ENCODE results near the gene ARL4D.

ARL4D gene

DNA sequence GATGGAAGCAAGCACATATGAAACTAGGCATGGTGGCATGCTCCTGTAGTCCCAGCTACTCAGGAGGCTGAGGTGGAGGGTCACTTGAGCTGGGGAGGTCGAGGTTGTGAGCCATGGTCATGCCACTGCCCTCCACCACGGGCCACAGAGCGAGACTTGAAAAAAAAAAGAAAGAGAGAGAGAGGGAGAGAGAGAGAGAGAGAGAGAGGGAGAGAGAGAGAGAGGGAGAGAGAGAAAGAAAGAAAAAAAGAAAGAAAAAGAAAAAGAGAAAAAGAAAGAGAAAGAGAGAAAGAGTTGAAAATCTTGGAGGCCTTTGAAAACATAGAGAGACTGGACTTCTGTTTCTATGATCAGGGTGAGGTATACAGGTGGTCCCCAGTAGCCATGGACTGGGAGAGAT is 15.4 kb upstream of the ARL4D start:
- TF ChIP-seq, protein P1, sequence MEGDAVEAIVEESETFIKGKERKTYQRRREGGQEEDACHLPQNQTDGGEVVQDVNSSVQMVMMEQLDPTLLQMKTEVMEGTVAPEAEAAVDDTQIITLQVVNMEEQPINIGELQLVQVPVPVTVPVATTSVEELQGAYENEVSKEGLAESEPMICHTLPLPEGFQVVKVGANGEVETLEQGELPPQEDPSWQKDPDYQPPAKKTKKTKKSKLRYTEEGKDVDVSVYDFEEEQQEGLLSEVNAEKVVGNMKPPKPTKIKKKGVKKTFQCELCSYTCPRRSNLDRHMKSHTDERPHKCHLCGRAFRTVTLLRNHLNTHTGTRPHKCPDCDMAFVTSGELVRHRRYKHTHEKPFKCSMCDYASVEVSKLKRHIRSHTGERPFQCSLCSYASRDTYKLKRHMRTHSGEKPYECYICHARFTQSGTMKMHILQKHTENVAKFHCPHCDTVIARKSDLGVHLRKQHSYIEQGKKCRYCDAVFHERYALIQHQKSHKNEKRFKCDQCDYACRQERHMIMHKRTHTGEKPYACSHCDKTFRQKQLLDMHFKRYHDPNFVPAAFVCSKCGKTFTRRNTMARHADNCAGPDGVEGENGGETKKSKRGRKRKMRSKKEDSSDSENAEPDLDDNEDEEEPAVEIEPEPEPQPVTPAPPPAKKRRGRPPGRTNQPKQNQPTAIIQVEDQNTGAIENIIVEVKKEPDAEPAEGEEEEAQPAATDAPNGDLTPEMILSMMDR (IDR thresholded peaks at IDR 0.05; ENCODE audit: control insufficient read depth, insufficient read depth, low read depth, low read length, missing control alignments): no peak
- no peak for DNase-seq (ENCODE audit: low read depth)

DNA sequence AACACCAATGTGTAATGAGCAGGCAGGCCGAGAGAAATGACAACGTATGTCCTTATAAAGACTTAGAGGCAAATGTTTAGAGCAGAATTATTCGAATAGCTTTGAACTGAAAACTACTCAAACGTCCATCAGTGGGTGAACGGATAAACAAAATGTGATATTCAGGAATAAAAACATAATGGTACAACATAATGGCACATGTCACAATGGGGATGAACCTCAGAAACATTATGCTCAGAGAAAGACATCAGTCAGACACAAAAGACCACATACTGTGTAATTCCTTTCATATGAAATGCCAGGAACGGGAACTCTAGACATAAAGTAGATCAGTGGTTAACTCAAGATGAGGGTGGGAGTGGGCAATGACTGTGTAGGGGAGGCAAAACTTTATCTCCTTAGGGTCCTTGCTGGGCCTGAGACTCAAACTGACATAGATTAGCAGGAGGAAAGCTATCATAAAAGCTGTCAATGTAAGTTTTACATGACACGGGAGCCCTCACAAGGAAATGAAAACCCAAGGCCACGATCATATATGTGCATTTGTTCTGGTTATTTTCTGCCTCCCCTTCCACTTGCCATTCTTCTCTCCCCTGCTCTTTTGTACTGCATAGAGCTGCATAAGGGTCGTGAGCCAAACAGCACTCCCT is 14.8 kb upstream of the ARL4D start:
- no peak for DNase-seq (ENCODE audit: low read depth)
- H3K4me3 ChIP-seq (ENCODE audit: control insufficient read depth, low read depth, low read length): no peak overlapping the region
- TF ChIP-seq, protein P1 (IDR thresholded peaks at IDR 0.05; ENCODE audit: control insufficient read depth, insufficient read depth, low read depth, low read length, missing control alignments): no peak

More for the DNA sequence above, 15.4 kb upstream of the ARL4D start:
- H3K4me3 ChIP-seq (ENCODE audit: control insufficient read depth, low read depth, low read length): no peak overlapping the region

DNA sequence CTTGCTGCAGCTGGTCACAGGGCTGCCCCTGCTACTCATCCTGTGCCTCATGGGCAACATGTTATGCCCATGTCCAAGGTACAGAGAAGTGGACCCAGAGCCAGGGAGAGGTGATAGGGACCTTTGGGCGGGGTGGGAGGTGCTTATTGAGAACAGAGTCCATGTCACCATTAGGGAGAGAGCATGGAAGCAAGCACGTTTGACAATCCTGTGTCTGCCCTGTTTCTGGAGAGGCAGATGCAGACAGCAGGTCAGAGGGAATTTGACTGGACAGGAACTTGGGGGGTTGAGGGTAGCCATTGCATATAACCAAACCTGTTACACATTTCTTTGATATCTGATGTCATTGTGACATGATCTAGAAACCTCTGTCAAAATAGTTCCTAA is 14.3 kb upstream of the ARL4D start:
- TF ChIP-seq, protein P1 (IDR thresholded peaks at IDR 0.05; ENCODE audit: control insufficient read depth, insufficient read depth, low read depth, low read length, missing control alignments): no peak
- no peak overlapping the region for H3K4me3 ChIP-seq (ENCODE audit: control insufficient read depth, low read depth, low read length)
- no peak for DNase-seq (ENCODE audit: low read depth)

DNA sequence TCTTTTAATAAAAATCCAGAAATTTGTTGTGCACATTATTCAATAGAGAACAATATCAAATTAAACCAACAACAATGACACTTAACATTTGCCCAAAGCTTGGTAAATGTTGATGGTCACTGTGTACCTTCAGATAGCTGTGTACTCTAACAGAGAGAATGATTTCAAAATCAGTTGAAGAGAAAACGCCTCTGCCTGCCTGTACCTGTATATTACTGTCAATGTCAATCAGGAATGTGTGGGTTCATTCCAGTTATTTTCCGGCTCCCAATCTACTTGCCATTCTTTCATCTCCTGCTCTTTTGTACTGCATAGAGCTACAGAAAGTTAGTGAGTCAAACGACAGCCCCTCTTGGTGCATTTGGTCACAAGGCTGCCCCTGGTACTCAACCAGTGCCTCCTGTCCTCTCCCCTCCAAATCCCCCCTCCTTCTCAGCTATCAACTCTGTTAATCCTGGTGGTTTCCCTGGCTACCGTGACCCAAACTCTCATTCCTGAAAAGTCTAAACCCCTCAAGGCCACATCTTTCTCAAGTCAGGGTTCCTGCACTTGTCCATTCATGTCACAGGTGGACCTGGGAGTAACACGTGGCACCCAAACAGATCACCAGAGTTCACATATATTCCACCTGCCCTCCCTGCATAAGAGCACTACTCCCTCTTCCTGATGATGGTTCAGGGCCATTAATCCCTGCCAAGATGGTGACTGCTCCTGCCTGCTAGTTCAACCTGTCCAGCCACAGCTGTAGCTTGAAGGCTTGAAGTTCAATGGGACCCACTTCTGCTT is 13.6 kb upstream of the ARL4D start:
- TF ChIP-seq, protein P1 (IDR thresholded peaks at IDR 0.05; ENCODE audit: control insufficient read depth, insufficient read depth, low read depth, low read length, missing control alignments): no peak
- no peak for DNase-seq (ENCODE audit: low read depth)
- no peak overlapping the region for H3K4me3 ChIP-seq (ENCODE audit: control insufficient read depth, low read depth, low read length)

DNA sequence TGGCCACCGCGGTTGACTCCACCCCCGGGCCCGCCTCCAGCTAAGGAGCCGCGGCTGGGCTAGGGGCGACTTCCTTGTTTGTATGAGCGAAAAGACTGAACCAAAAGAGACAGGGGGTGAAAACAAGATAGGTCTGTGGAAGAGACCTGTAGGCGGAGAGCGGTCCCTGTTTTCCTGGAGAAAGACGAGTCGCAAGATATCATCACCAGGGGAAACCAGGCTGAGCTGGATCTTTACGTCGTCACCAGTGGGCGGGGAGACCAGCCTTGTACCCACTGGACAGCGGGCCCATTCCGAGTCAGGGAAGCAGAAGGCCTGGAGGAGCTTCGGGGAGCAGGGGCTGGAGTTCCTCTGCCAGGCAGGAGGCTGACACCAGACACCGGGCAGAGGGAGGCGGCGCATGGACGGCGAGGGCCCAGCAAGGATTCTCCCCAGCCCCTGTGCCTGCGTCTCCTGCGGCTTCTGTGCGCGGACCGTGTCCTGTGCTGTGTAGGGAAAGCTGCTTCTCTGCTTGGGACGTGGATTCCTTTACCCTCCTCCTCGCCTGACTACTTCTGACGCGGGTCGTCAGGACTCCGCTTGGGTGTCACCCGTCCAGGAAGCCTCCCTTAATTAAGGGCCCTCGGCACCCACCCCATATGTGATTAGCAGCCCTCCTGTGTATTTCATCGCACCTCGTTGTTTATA is 10.3 kb upstream of the ARL4D start:
- DNase-seq (ENCODE audit: low read depth): peak; percentile 81
- TF ChIP-seq, protein P1 (IDR thresholded peaks at IDR 0.05; ENCODE audit: control insufficient read depth, insufficient read depth, low read depth, low read length, missing control alignments): no peak
- peak overlapping the region; percentile 63 for H3K4me3 ChIP-seq (ENCODE audit: control insufficient read depth, low read depth, low read length)

DNA sequence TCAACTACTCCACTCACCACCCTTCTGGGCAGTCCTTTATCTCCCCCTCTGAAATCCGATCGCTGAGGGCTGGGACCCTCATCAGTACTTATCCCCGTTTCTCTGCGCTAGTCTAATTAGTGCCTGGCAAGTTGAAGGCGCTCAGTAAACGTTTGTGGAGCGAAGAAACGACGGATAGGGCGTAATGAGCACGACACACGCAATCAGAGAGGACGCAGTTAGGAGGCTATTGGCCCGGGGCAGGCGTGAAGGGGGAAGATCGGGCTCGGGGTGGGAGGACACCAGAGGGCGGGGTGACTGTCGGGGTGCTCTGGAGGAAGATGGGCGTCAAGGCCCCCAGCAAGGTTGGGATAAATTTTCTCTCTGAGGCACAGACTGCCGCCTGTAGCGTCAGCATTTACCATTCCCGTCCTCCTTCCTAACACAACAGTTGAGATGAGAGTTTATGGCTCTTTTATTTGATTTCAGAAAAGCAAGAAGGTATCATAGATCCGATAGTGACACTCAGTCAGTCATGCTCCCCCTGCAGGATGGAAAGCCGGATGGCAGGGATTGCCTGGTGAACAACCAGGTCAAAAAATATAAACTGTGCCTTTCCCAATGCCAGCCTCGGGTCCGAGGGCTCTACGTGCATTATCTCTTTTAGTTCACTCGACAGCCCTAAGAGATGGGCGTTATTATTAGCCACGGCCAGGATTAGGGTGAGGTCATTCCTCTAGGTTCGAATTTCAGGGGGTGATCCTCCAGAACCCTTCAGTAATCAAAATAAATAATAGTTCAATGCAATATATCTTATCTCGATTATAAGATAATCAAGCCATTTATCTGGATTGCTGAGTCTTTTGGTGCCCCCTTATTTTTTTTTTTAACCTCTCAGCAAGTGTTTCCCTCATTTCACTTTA is 9.5 kb upstream of the ARL4D start:
- DNase-seq (ENCODE audit: low read depth): peak; percentile 52
- TF ChIP-seq, protein P1 (IDR thresholded peaks at IDR 0.05; ENCODE audit: control insufficient read depth, insufficient read depth, low read depth, low read length, missing control alignments): peak; percentile 80
- peak overlapping the region; percentile 63 for H3K4me3 ChIP-seq (ENCODE audit: control insufficient read depth, low read depth, low read length)

Data from AG09309 (cell line).